Measurements from ENCODE around the gene ZFHX3.
A peak's percentile ranks its signal among the peaks of the same experiment; 100 is the strongest.

Gene ZFHX3

GRCh38 chr16:72838951-72839350, 209.0 kb downstream of the ZFHX3 start:
- TF ChIP-seq CTCF (conservative IDR thresholded peaks at IDR 0.05; ENCODE audit: low read depth, low read length) = no peak
- peak overlapping the region; percentile 1 for H3K4me3 ChIP-seq (ENCODE audit: low read length)
- DNase-seq (ENCODE audit: low read depth) = no peak

- peak; percentile 13 for TF ChIP-seq CTCF (conservative IDR thresholded peaks at IDR 0.05; ENCODE audit: low read depth, low read length)
- H3K4me3 ChIP-seq (ENCODE audit: low read length) = no peak overlapping the region
- no peak for DNase-seq (ENCODE audit: low read depth)
Measured at GRCh38 chr16:72838586-72838910, 209.4 kb downstream of the ZFHX3 start.

GRCh38 chr16:72837846-72838585, 209.9 kb downstream of the ZFHX3 start:
- no peak for DNase-seq (ENCODE audit: low read depth)
- no peak for TF ChIP-seq CTCF (conservative IDR thresholded peaks at IDR 0.05; ENCODE audit: low read depth, low read length)
- H3K4me3 ChIP-seq (ENCODE audit: low read length) = no peak overlapping the region

GRCh38 chr16:72836985-72837384, 210.9 kb downstream of the ZFHX3 start:
- TF ChIP-seq CTCF (conservative IDR thresholded peaks at IDR 0.05; ENCODE audit: low read depth, low read length) = no peak
- H3K4me3 ChIP-seq (ENCODE audit: low read length) = no peak overlapping the region
- no peak for DNase-seq (ENCODE audit: low read depth)

GRCh38 chr16:72836181-72836580, 211.7 kb downstream of the ZFHX3 start:
- no peak overlapping the region for H3K4me3 ChIP-seq (ENCODE audit: low read length)
- no peak for TF ChIP-seq CTCF (conservative IDR thresholded peaks at IDR 0.05; ENCODE audit: low read depth, low read length)
- DNase-seq (ENCODE audit: low read depth) = no peak

- no peak for DNase-seq (ENCODE audit: low read depth)
- H3K4me3 ChIP-seq (ENCODE audit: low read length) = no peak overlapping the region
- TF ChIP-seq CTCF (conservative IDR thresholded peaks at IDR 0.05; ENCODE audit: low read depth, low read length) = no peak
Measured at GRCh38 chr16:72835086-72835485, 212.8 kb downstream of the ZFHX3 start.

GRCh38 chr16:72834499-72834898, 213.4 kb downstream of the ZFHX3 start:
- no peak overlapping the region for H3K4me3 ChIP-seq (ENCODE audit: low read length)
- TF ChIP-seq CTCF (conservative IDR thresholded peaks at IDR 0.05; ENCODE audit: low read depth, low read length) = no peak
- DNase-seq (ENCODE audit: low read depth) = no peak
